ENCODE data around the gene BRD9.

The BRD9 gene

DNA sequence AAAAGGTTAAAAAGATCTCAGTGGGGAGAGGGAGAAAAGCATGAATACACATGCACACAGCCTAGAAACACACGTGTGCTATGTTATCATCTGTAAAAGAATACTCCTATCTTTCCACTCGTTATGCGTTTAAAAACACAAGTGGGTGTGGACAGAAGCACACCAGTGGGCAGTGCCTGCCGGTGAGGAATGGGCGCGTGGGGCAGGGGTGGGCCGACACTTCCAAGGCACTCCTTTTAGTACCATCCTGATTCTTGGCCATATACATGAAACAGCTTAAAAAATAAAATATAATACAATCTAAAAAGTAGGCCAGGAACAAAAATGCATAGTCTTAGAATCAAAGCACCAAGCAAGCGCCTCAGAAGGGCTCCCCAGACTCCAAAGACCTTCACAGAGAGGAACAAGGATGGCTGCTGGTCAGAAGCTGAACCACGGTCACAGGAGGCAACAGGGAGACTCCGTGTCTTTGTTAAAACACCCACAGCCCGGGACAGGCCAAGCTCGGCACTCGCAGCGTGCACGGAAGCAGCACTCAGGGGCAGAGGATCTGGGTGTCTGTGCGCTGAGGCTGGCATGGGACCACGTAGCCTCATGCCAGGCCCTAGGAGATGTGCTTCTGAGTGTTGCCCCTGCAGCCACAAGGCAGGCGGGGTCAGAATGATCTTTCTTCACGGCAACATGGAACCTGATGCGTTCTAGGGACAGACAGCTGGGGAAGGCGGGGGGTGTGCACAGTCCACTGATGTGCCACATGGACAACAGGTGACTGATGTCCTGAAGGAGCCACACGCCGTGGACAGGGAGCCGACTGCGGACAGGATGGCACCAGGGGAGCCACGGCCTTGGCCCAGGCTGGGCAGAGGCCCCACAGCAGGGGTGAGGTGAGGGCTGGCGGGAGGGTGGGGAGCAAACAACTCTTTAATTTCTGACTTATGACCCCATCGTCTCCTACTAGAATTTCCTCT, 15.9 kb downstream of the BRD9 start:
- DNase-seq, result no peak

DNA sequence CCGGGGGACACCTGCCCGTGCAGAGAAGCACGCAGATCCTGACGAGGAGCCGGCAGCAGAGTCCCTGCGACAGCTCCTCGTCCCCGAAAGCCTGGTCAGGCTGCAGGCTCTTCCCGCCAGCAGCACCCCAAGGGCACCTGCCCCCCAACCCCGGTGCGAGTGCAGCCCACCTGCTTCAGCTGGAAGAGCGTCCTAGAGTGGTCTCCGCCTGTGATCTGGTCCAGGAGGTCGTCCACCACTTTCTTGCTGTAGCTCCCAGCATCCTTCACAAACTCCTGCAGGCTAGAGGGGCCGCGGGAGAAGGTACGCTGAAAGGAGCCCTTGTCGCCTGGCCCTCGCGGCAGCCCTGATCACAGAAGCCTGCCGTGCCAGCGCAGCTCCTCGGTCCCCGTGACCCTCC, 16.7 kb downstream of the BRD9 start:
- no peak for DNase-seq

DNA sequence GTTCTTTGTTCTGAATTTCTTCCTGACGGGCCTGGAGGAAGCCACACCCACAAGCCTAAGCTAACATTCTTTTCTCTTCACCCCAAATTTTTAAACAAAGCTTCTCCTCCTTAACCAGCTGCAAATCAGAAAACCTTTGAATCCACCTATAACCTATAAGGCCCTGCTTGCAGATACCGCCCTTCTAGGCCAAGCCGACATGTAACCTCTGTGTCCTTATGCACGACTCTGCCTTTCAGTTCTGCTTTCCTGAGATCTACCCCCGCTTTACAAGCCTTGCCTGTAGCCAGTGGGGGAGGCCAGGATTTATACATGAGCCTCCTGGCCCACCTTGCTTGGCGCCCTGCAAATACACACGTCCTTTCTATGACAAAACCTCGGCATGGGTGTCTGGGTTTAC, 19.3 kb downstream of the BRD9 start:
- no peak for DNase-seq

DNA sequence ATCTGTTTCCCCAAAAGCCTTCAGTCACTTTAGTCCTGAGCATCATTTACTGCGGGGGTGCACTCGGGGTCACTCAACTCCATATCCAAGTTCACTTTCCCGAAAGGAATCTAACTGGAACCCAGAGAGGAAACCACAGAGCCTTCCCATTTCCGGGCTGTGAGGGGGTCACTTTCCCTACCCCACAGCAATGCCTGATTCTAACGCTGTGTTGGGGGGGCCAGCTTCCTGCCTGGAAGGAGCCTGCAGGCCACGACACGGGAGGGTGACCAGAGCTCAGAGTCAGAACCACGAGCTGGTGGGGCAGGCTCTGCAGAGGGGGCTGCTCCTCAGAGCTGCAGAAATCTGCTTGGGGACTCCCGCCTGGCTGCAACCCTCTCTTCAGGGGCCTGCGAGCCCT, 20.3 kb downstream of the BRD9 start:
- no peak for DNase-seq

DNA sequence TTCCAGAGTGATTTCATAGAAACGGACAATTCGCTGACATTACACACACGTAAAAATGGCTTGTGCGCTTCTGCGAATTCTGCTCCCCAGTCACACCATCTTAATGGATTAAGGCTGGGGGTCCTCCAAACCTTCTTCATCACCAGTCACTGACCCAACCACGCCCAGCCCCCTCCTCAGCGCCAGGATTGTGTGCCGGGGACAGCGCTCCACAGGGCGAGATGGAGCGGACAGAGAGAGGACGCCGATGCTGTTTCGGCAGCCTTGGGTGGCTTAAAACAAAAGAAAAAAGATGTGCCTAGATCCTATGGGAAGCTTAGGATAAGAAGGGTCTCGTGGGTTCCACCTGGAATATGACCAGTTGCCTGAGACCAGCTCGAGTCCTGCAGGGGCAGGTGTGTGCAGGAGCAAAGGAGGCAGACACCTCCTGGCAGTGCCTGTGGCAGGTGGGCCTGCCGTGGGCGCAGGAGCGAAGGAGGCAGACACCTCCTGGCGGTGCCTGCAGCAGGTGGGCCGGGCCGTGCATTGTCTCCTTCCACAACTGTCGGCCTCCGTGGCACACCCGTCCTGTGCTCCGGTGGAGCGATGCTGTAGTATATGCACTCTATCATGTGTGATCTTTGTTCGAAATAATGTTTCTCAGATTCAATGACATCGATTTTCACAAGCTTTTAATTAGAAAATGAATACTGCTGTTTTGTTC, 20.9 kb downstream of the BRD9 start:
- no peak for DNase-seq

DNA sequence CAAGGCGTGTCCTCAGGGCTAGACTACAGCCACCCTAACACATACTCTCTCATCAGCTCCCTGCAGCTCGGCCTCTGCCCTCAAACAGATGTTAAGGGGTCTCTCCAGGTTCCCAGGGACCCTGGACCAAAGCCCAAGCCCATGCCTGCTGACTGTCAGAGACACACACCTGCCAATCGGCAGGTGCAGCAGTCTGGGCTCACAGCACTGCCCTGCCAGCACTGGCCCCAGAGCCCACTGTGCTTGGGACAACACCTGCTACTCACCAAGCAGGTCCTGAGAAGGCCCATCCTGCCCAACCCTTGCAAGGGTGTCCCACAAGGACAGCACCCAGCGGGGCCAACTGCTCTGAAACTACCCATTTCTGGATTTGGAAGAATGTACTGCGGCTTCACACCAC, 21.6 kb downstream of the BRD9 start:
- no peak for DNase-seq

DNA sequence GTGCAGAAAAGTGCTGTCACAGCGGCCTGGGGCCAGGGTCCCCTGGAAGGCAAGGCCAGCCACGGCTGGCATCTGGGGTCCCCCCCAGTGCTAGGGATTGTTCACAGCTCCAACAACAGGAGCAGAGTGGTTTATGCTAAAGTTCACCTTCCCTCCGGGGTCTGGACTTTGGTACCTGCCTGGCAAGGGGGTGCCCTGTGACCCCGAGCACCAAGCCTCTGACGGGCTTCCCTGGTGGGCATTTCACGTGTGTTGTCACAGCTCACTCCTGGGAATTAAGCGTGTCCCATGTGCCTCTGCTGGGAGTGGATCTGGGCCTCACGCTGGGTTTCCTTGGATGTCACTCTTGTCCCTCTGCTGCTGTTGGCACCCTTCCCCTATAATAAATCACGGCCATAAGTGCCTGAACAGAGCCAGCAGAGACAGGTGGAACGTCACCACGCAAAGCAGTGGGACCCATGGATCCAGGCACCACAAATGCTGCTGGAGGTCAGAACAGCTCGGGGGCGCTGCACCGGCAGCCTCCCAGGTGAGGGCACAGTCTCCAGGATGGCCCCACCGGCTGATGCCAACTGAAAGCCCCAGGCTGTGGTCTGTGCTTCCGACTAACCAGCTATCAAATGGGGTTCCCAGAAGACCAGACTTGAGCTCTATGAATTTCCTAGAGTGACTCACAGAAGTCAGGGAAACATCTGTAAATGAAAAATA, 24.0 kb downstream of the BRD9 start:
- DNase-seq, result no peak

DNA sequence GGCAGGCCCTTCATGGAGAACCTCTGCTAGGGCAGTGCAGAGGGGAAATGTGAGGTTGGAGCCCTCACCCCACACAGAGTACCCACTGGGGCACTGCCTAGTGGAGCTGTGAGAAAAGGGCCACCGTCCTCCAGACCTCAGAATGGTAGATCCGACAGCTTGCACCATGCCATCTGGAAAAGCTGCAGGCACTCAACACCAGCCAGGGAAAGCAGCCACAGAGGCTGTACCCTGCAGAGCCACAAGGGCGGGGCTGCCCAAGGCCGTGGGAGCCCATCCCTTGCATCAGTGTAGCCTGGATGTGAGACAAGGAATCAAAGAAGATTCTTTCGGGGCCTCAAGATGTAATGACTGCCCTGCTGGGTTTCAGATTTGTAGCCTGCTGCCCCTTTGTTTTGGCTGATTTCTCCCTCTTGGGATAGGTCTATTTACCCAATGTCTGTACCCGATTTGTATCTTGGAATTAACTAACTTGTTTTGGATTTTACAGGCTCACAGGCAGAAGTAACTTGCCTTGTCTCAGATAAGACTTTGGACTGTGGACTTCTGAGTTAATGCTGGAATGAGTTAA, 25.2 kb downstream of the BRD9 start:
- no peak for DNase-seq

DNA sequence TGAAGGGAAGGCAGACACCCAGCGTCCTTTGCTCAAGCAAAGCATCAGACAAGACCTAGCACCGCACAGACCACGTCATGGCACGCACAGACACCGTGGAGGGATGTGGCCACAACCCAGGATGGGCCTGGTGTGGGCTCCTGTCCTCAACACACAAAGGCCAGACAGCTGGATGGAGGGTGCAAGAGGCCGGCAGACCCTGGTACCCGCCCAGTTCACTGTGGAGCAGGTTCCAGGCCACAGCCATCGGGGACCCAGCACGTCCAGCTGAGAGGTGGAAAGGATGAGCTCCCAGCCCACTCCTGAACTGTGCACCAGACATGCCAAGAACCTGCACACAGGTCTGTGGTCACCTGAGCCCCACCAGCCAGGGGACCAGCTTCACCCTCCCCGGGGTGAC, 26.8 kb downstream of the BRD9 start:
- no peak for DNase-seq

DNA sequence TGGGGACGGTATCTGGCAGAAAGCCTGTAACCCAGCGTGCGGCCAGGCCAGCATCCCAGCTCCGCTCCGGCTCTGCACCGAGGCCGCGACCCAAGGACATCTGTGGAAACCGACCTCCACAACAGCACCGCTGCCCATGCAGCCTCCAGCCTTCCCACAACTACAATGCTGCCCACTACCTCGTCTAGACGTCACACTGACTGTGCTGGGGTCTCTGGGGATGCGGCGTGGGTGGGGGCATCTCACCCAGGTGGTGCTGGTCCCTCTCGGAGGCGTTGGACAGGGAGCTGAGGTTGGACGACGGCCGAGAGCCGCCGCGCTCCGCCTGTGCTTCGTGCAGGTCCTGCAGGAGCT, 27.5 kb downstream of the BRD9 start:
- DNase-seq, result no peak

DNA sequence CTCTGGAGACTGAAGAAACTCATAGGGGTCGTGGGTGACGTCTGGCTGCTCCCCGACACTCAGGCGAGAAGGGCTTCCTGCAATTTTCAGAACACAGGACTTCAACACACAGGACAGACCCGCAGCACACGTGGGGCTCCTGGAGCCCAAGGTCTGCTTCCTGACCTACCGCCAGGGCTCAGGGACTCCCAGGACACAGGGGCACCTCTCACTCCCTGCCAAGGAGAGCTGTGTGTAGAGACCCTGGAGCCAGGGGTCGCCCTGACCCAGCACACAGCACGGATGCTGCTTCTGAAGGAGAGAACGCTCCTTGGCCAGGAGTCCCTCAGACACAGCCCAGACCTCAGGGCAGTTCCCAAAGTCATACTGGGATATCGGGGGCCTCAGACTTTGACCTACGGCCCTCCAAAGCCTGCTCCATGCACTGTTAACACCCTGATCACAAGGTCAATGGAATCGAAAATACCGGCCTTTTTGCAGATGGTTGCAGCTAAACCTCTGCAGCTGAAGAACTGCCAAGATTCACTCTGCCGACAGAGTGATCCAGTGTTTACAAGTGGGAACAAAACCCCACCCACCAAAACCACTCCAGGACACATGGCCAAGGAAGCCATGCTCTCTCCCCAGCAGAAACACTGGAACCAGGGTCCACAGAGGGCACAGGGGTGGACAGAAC, 28.0 kb downstream of the BRD9 start:
- DNase-seq, result no peak

DNA sequence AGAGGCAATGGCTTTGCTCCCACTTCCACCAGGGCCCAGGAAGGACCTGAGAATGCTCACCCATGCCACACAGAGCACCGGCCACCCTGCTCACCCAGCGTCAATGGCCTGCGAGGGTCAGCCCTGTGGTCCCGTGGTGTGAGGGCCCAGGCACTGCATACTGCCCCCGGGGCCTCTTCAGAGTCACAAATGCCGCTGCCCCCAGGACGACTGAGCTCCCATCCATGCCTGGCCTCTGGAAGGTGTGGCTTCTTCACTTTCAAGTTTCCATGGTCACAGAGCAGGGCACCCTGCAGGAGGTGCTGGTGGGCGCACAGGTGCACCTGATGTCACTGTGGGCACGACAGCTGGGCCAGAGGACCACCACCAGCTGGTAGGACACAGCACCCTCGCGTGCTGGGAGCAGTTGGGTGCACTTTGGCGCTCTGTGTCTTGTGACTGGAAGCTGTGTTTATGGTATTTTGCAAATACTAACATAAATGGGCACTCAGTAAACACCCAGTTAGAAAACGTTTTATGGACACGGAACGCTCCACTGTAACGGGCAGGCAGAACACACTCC, 29.3 kb downstream of the BRD9 start:
- DNase-seq, result no peak

DNA sequence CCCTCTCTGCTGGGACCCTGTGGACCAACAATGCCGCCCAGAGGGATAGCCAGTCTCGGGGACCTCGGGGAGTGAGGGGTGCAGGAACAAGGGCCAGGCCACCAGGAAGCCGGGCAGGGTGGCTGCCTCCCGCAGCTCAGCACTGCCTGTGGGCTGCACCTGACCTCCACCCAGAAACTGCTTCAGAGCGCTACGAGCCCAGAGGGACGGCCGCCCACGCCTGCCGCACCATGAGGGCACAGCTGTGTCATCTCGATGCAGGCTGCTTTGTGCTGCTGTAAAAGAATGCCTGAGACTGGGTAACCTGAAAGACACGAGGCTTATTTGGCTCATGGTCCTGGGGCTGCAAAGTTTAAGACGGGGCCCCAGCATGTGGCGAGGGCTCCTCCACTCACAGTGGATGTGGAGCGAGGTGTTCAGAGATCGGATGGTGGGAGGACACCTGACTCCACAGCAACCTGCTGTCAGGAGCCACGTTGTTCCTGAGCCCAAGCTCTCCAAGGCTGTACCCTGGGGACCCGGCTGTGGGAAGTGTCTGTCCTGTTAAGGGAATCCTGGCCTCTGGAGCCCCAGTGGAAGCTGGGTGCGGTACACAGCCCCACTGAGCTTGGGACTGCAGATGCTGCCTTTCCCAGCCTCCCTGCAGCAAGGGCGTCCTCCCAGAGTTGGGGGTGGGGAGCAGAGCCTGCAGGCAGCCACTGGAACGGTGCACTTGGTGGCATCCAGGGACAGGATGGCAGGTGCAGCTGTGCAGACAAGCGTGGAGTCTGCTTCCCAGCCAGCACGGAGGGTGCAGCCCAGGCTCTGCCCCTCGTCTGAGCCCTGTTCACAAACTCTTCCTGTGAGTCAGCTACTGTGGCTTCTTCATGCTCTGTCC, 30.0 kb downstream of the BRD9 start:
- DNase-seq, result no peak

DNA sequence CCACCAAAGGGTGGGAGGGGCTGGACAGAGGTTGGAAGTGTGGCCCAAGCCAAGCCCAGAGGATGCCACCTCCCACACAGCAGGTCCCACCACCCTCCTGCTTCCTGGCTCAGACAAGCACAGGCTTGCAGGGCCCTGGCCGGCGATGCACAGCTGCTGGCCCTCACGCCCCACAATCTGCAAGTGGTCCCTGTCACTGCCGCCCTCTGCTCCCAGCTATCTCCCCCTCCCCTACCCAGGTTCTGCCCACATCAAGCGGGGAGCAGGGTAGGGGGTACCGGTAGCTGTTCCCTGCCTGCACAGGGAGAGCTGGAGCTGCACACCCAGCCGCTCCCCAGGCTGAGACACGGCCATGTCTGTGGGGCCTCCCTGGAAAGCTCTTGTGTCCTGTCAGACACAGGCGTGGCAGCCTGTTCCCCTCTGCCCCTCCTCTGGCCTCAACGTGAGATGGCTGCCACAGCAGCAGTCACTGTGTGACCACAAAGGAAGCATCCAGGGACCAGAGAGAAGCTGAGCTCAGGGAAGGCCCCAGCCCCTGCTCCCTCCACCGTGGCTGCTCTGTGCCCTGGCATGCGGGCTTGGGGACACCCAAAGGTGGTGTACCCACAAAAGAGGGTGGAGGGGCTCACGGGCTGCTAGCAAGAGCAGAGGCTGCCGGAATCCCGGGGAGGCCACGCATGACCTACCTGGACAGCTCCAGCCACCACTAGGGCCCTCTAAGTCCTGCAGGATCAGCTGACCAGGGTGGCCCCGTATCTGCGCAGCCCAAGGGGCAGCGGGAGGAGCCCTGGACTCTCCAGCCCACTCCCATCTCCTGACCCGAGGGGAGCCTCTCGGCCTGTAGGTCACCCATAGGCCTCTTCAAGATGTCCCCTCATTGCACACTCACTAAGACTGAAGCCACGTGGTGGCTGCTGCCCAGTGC, 30.9 kb downstream of the BRD9 start:
- no peak for DNase-seq

DNA sequence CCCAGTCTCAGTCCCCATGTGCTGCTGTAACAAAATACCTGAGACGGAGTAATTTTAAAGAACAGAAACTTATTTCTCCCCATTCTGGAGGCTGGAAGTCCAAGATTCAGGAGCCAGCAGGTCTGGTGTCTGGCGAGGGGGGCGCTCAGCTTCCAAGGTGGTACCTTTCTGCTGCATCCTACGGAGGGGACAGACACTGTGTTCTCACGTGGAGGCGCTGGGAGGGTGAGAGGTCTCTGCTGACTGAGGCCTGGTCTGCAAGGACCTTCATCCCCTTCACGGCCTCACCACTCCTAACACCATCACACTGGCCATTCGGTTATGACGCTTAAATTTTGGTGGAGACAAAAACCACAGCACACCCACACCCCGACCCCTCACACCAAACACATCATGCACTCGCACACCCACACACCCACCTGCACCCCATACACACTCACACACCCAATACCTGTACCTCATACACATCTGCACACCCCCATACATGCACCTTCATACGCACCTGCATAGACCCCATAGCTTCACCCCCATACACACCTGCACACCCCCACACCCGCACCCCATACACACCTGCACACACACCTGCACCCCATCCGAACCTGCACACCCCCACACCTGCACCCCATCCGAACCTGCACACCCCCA, 32.0 kb downstream of the BRD9 start:
- DNase-seq, result no peak

DNA sequence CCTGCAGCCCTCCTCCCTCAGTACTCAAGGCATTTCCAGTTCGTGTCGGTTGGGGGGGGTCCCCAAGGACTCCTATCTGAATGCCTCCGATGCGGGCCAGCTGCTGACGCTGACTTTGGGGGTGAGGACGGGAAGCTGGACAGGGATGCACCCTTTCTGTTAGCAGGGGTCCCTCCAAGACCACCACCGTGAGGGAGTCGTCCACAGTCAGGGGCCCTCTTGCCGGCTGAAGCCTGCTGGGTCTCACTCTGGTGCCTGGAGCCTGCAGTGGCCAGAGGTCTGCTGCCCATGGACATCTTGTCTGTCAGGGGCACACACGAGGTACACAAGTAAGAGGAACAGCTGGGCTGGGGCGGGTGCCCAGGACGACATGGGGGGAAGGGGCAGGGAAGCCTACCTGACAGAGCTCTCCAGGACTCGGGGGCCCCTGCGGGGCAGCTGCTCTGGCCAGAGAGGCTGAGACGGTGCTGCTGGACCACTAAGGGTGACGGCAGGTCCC, 32.8 kb downstream of the BRD9 start:
- DNase-seq, result no peak

DNA sequence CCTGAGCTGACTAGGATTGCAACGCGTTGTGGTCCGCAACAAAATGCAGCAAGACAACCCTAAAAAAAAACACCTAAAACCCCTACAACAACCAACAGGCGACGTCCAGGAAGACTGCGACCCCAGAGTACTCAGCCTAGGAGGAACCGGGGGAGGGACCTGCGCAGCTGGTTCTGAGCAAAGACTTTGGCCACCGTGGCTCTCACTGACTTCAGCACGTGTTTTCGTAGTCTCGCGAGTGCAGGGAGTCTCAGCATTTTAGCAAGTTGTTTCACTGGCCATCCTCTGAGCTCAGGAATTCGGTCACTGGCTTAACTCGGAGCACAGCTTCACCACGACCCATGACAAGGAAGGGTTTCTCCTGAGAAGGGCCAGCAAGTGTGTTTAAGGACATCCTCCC, 33.2 kb downstream of the BRD9 start:
- DNase-seq, result no peak

DNA sequence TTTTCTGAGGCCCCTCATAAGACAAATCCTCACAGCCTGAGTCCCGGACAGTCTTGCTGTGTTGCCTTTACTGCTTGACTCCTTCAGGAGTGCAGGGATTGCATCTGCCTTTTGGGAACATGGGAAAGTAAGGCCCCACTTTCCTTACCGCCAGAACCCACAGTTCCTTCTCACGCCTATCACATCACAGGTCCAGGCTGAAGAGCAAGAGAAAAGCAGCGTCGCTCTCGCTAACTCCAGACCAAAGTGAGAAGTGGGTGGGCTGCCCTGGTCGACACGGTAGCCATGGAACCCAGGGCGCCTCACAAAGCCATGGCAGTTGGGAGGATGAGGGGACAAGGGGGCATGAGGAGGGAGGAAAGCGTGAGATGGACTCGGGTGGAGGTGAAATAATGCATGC, 33.9 kb downstream of the BRD9 start:
- no peak for DNase-seq

All from stimulated activated CD4-positive, alpha-beta T cell treated with anti-CD3 and anti-CD28 coated beads, Interleukin-1b, Interleukin-23, amount 100 ng/mL, for 48 hours (primary cell).